Amniotic epithelial cell (primary cell): ENCODE measurements around the gene NUDT16L1.

Experiments used
- DNase-seq: peaks from one replicate; pipeline ENCODE4 v3.0.0-alpha.2; 2010; ENCODE audit warnings: low read depth

The NUDT16L1 gene

DNA sequence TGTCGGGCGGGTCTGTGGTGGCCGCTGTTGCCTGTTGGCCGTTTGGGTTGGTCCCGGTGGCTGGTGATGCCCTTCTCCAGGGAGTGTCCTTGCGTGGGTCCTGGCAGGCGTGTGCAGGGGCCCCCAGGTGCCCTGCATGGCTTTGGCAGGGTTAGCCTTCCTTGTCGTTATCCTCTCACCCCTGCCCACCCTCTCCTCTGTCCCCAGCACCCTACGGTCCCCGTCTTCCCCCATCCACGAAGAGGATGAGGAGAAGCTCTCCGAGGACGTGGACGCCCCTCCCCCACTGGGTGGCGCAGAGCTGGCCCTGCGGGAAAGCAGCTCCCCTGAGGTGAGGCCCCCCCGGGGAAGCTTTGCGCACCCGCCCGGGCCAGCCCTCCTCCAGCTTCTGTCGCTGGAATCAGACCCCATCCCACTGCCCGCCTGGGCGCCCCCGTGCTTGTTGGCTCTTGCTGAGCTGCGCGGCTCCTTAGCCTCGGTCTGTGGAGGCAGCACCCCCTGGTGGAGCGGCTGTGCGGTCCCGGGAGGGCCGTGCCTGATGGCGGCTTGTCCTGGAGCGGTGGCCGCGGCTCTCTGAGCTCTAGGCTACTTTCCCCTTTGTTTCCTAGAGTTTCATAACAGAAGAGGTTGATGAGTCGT is 10.6 kb upstream of the NUDT16L1 start:
- peak; percentile 25 for DNase-seq

DNA sequence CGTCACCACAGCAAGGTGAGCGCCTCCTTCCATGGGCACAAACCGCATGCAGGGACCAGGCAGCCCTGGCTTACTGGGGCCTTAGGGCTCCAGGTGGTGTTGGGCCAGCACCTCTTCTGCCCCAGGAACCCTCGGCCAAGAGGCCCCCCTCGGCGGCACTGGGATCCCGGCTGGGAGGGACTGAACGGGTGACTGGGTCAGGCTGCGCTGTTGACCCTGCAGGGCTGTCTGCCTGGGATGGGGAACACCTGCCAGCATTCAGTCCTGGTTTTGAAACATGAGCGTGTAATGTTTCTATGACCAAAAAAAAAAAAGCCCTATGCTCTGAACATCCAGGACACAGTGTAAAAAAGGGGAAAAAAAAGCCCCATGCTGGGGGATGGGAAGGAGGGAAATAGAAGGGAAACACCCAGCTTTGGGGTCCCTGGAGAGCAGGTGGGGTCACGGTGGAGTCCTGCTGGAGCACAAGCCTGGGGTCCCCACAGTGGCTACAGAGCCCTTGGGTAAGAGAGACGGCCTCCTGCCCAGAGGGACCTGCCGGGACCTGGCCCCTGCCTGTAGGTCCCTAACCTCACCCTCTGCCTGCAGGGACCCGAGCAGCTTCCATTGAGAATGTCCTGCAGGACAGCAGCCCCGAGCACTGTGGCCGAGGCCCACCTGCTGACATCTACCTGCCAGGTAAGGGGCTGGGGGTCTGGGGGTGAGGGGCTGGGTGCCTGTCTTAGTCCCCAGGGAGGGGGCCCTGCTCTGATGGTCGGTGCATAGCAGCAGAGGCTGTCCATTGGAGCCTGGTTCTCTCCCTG is 9.9 kb upstream of the NUDT16L1 start:
- DNase-seq, result no peak

DNA sequence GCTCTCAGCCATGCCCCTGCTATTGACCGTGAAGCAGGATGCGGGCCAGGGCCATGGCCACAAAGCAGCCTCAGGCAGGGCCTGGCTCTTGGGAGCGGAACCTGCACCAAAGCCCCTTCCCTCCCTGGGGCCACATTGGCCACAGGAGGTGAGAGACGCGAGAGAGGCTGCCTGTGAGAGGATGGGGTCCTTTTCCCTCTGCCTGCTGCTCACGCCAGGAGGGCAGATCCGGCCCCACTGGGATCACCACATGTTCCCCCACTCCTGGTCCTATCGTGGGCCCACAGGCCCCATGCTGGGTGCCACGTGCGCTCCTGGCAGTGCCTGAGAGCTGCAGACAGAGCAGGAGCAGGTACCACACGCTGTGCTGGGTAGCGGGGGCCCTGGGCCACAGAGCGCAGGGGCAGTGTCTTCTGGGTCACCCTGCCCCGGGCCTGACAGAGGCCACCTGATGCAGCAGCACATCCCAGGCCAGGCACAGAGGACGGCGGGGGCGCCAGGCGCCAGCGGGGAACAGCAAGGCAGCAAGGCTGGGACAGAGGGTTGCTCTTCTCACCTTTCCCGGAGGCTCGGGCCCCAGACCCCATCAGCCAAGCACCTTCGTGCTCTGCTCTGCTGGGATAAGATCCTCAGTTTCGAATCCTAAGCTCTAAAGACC is 9.2 kb upstream of the NUDT16L1 start:
- no peak for DNase-seq

DNA sequence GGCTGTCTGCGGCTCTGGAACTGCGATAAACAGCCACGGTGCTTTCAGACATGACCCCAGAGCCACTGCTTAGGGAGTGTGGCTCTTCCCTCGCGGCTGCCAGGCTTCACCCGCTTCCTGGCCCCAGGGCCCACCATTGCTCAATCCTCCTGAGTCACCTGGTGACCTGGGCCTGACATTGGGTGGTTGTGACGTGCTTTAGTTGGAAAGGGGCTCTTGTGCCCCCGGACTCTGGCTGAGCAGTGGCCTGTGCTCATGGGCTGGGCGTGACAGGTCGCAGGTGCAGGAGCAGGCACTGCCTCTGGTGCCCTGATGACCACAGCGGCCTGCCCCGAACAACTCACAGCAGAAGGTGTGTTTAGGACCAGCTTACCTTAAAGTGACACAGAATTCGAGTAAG is 8.6 kb upstream of the NUDT16L1 start:
- DNase-seq, result no peak

DNA sequence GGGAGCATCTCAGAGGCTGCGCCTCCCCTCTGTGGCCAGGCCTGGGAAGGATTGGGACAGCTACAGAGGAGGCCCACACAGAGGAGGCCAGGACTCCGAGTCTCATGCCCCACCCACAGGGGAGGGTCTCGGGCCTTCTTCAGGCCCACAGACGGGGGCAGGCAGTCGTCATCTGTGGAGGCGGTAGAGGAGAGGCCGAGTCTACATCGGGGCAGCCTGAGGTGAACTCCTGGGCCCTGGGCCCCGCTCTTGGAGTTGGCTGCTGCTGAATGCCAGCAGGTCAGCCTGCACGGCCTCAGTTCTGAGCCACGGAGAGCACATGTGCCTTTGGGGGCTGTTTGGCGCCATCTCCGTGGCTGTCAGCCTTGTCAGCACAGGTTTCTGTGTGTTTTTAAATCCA is 8.1 kb upstream of the NUDT16L1 start:
- no peak for DNase-seq

DNA sequence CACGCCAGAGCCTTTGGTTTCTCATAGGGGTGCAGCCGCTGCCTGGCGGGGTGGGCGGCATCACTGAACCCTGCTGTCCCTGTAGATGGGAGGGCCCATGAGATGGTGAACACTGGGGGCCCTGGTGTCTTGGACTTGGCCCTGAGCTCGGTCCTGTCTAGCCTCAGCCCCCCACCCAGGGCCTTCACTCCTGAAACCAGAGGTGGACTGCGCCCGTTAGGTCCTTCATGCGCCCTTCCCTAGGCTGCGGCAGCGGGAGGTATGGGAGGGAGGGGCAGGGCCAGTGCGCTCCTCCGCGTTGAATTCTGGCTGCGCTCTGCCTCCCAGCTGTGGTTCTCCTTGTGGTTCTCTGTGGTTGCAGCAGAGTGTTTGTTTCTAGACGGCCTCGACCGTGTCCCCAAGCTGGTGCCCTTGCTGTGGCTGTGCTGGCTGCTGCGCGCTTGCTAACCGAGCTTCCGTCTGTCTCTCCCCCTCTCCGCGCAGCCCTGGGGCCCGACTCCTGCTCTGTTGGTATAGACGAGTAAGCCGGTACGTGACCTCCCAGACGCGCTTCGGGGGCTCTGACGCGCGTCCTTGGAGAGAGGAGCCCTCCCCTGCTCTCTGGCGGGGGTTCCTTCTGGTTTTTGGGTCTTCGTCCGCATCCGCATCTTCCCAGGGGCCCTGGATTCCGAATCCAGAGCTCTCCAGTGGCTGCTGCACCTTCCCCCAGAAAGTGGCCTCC is 7.4 kb upstream of the NUDT16L1 start:
- no peak for DNase-seq

DNA sequence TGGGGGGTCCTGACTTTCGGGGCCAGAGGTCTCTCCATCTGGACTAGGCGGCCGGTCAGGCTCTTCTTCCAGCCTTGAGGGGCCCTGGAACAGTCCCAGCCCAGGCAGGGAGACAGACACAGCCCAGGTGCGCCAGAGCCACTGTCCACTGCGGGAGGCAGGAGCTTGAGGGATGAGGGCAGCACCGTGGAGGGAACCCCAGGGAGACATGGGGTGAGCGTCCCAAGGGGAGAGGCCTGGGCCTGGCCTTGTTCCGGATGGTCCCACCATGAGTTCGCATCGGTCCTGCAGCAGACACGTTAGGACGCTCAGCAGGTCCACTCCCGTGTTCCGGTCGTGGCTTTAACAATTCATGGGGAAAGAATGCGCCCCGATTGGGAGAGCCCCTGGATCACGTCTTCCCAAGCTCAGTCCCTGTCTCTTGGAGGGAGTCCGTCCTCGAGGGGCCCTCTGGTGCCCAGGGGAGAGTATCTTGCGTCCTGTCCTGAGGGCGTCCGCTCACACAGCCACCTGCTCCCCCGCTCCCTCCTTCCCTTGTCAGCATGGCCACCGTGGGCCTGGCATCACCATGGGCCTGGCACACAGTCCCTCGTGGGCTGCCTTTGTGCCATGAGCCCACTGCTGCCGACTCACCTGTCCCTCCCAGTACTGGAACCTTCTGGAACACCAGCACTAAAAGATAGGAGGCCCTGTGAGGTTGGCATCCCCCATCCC is 6.7 kb upstream of the NUDT16L1 start:
- no peak for DNase-seq

DNA sequence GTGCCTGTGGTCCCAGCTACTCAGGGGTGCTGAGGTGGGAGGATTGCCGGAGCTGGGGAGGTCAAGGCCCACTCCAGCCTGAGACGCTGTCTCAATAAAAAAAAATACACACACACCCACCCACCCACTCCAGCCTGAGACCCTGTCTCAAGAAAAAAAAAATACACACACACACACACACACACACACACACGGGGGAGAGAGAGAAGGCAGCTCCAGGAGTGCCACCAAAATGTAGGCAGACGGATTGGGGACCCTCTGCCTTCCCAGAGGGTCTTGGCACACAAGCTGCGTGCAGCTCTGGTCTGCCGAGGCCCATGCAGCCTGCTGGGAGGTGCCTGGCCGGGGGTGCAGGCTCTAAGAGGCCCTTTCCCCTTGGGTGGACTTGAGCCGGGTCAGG is 5.9 kb upstream of the NUDT16L1 start:
- DNase-seq, result no peak

DNA sequence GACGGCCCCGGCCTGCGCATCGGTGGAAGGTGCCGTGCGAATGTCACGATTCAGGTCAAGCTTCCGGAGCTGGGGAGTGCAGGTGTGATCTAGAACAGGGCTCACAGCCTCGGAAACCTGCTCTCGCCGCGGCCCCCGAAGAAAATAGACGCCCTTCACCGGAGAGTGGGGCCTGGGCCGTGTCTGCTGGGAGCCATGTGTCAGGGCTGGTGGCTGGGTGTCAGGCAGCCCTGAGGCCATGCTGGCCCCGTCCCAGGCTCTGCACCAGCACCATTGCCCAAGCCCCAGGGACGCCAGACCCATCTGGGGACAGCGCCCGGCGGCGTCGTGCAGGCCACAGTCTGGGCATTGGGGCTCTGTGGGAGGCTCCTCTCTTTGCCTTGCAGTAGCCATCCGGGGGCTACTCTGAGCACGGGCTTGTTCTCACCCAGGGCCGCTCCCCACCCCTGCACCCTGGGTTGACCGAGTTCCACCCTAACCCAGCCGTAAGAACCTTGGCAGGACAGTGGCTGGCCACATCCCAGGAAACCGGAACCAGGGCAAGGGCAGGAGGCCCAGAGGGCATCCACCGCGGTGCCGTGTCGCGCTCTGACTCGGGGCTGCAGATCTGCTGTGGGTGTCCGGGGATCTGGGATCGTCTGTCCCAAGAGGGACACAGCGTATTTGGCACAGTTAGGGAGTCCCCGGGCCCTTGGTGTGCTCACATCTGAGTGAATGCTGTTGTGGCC is 5.3 kb upstream of the NUDT16L1 start:
- no peak for DNase-seq

DNA sequence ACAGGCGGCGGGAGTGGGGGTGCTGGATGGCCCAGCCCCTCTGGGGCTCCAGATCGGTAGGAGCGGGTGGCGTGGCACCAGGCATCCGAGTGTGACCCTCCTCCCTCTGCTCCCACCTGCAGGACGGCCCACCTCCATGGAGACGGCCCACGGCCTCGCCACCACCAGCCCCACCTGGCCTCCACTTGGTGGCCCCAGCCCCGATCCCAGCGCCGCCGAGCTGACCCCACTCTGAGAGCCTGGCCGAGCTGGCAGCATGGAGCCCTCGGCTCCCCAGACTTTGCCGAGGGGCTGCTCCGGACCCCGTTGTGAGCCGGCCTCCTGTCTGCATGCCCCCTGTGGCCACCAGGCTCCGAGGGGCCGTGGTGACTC is 4.7 kb upstream of the NUDT16L1 start:
- DNase-seq, result no peak

DNA sequence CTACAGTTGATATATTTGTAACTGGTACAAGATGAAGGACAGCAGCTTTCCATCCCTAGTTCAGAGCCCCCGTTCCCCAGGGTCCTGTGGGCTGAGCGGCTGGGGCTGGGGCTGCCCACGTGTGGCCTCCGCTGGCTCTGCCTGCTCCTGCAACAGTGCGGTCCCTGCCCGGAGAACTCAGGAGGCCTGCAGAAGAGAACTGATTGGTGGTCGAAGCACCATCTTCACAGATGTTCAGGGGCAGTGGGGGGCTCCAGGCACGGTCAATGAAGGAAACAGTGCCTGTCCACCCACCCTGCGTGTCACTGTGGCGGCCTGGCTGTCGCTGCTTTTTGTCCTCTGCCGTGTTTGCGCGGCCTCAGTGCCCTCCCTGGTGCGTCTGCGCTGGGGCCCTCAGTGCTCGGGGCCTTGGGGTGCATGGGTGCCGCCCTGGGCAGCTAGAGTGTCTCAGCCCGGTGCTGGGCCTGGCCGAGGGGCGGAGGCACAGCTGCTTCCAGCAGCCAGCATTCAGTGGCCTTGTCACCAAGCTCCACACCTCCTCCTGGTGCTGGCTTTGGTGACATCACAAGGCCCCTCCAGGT is 4.2 kb upstream of the NUDT16L1 start:
- no peak for DNase-seq

DNA sequence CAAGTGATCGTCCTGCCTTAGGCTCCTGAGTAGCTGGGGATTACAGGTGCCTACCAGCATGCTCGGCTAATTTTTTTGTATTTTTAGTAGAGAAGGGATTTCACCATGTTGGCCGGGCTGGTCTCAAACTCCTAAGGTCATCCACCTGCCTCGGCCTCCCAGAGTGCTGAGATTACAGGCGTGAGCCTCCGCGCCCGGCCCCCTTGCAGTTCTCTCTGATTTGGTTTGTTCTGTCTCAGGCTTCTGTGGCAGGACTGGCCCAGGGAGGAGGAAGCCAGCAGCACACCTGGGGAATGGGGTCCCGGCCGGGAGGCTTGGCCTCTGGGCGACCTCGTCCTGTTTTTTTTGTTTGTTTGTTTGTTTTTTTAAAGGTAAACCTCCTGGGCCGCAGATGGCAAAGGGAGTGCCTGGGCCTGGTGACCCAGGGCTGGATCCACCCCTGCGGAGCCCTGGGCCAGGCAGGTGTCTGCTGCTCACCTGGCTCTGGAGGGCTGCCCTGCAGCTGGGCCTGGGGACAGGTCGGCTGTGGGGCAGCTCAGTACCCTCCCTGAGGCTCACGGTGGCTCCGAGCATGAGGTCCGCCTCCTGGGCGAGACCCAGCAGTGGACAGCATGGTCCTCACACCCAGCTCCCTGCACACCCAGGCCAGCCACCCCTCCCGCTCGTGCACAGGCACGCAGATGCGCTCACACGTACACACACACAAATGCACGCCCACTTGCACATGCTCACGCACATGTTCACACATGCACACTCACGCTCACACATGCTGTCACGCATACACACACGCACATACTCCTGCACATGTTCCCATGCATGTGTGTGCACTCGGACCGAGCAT is 3.3 kb upstream of the NUDT16L1 start:
- DNase-seq, result no peak

DNA sequence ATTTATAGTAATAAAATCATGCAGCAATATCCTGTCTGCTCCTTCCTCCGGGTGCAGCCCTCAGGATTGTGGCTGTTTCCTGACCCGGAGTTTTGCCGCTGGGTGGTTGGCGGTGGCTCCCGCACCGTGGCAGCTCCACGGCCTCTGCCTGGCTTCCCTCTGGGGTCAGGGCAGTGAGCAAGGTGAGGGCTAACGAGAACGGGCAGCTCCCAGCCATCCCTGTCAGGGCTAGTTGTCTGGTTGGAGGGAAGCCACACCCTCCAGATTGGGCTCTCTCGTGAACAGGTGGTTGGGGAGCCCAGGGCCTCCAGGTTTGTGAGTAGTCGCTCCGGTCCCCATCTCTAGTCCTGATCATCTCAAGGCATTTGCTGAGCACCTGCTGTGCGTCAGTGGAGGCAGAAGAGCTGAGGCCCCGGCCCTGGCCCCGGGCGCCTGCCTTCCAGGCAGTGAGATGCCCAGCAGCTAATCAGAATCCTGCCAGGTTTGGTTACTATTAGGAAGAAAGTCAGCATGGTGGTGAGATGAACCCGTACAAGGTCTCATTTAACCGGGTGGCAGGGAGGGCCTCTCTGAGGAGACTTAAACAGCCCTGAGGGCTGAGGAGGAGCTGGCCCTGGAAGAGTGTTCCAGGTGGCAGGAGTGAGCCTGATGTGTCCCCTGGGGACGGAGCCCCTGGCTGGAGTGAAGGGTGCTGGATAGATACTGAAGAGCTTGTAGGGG is 2.3 kb upstream of the NUDT16L1 start:
- no peak for DNase-seq

DNA sequence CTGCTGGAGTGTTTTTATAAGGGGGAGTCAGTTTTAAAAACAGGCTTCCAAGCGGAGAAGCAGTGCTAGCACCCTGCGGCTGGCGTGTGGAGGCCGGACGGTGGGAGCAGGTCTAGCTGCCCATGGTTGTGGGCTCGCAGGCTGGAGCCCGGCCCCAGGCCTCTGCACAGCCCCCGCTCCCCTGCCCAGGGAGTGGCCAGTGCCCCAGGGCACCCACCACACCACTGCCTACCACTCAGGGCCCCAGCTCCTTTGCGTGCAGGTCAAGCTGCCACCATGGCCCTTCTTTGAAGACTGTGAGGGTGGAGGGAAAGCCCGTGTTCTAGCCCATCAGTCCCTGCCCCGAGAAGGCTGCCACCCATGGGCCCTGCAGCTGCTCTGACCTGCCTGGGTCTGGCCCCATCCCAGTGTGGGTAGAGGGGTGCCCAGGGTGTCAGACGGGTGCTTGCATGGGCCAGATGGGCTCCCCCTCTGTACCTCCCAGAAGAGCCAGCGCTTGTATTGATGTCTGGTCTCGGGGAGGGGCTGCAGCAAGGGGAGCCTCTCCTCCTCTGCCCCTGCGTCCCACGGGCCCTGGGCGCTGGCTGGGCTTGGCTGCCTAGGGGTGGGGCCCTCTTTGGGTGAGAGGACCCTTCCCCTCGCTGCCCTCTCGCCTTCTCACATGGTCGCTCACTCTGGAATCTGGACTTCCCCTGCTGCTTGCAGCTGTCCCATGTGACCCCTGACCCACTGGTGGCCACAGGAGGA is 1.5 kb upstream of the NUDT16L1 start:
- no peak for DNase-seq

DNA sequence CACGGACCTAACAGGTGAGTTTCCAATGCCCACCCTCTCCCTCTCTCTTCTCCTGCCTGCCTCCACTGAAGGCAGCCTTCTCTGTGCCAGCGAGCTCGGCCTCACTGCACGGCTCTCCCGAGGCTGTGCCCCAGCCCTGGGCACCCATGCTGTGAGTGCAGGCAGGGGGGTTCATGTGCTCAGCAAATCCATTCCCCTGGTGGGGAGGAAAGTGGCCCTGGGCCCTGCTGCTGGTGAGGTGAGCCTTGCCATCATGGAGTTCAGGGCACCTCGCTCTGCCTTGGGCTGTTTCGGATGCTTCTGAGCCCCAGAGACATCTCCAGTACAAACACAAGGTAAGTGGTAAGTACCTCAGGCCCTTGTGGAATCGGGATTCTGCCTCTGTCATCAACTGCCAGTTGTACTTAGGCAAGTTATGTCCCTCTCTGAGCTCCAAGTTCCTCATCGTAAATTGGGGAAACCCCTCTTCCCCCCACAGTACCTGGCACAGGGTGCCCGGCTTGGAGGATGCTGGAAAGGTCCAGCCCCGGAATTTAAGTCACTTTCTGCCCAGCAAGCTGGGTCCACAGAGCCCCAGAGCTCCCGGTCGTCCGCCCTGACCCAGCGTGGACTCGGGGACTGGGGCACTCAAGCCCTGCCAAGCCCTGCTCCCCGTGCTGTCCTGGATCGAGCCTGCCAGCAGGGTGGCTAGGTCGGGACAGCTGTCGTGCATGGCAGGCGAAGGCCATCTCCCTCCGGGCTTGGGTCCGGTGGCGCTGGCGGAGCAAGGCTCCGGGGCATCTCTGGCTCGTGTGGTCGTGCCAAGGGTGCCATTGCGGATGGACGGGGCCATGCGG is 684 bp upstream of the NUDT16L1 start:
- no peak for DNase-seq

DNA sequence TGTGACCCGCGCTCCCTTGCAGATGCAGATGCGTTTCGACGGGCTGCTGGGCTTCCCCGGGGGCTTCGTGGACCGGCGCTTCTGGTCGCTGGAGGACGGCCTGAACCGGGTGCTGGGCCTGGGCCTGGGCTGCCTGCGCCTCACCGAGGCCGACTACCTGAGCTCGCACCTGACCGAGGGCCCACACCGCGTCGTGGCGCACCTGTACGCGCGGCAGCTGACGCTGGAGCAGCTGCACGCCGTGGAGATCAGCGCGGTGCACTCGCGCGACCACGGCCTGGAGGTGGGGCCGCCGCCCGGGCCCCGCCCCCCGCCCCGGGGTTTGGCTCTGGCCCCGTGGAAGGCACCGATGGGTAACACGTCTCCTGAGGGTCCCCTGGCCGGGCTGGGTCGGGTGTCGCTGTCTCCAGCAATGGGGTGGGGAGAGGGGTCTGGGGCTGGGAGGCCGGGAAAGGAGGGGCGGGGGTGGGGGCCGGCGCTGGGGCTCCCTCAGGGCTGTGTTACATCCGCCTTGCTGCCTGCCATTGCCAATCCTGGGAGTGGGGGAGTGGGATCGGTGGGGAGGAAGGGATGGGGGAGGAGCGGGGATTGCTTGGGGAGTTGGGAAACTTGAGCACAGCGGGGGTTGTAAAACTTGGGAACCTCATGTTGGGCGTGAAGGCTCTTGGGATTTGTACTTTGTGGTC is 737 bp downstream of the NUDT16L1 start:
- DNase-seq, result peak; percentile 86
